Measurements from ENCODE around the gene DNHD1.

DNA sequence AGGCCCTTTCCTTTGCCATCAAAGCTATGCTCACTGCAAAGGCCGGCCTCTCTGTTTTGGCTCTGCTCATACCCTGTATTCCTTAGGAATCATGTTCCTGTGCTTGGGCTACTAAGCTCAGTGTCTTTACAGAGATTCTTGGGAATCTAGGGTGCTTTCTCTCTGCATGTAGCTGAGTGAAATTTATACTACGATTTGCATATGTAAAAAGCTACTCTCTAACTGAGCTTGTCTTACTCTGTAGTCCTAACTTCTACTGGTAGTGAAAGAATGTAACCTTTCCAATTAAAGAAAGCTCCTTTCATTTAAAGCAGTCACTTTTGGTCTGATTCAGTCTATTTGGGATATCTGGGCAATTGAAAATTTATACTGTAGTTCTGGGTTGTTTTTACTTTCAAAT is 32.2 kb downstream of the DNHD1 start:
- no peak for TF ChIP-seq POLR2AphosphoS5 (IDR thresholded peaks at IDR 0.05; ENCODE audit: low read depth)
- TF ChIP-seq, protein P1, sequence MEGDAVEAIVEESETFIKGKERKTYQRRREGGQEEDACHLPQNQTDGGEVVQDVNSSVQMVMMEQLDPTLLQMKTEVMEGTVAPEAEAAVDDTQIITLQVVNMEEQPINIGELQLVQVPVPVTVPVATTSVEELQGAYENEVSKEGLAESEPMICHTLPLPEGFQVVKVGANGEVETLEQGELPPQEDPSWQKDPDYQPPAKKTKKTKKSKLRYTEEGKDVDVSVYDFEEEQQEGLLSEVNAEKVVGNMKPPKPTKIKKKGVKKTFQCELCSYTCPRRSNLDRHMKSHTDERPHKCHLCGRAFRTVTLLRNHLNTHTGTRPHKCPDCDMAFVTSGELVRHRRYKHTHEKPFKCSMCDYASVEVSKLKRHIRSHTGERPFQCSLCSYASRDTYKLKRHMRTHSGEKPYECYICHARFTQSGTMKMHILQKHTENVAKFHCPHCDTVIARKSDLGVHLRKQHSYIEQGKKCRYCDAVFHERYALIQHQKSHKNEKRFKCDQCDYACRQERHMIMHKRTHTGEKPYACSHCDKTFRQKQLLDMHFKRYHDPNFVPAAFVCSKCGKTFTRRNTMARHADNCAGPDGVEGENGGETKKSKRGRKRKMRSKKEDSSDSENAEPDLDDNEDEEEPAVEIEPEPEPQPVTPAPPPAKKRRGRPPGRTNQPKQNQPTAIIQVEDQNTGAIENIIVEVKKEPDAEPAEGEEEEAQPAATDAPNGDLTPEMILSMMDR (conservative IDR thresholded peaks at IDR 0.05; ENCODE audit: low read depth in 2 of 2), result no peak
- TF ChIP-seq EZH2phosphoT487 (IDR thresholded peaks at IDR 0.05; ENCODE audit: unreplicated experiment), result no peak
- TF ChIP-seq, protein P2, sequence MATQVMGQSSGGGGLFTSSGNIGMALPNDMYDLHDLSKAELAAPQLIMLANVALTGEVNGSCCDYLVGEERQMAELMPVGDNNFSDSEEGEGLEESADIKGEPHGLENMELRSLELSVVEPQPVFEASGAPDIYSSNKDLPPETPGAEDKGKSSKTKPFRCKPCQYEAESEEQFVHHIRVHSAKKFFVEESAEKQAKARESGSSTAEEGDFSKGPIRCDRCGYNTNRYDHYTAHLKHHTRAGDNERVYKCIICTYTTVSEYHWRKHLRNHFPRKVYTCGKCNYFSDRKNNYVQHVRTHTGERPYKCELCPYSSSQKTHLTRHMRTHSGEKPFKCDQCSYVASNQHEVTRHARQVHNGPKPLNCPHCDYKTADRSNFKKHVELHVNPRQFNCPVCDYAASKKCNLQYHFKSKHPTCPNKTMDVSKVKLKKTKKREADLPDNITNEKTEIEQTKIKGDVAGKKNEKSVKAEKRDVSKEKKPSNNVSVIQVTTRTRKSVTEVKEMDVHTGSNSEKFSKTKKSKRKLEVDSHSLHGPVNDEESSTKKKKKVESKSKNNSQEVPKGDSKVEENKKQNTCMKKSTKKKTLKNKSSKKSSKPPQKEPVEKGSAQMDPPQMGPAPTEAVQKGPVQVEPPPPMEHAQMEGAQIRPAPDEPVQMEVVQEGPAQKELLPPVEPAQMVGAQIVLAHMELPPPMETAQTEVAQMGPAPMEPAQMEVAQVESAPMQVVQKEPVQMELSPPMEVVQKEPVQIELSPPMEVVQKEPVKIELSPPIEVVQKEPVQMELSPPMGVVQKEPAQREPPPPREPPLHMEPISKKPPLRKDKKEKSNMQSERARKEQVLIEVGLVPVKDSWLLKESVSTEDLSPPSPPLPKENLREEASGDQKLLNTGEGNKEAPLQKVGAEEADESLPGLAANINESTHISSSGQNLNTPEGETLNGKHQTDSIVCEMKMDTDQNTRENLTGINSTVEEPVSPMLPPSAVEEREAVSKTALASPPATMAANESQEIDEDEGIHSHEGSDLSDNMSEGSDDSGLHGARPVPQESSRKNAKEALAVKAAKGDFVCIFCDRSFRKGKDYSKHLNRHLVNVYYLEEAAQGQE (IDR thresholded peaks at IDR 0.05; ENCODE audit: unreplicated experiment), result no peak
- no peak for TF ChIP-seq CREB1 (CRISPR knock-in tag; IDR thresholded peaks at IDR 0.05; ENCODE audit: low read depth)
- no peak for TF ChIP-seq STAT1 (IDR thresholded peaks at IDR 0.05; ENCODE audit: unreplicated experiment)
- no peak for TF ChIP-seq JUNB (IDR thresholded peaks at IDR 0.05; ENCODE audit: unreplicated experiment)
- TF ChIP-seq ZNF462 (CRISPR knock-in tag; IDR thresholded peaks at IDR 0.05), result no peak
- TF ChIP-seq EZH2 (IDR thresholded peaks at IDR 0.05; ENCODE audit: low read depth, unreplicated experiment), result no peak
- no peak for TF ChIP-seq ZNF114 (CRISPR knock-in tag; IDR thresholded peaks at IDR 0.05)
- no peak for TF ChIP-seq ZNF331 (CRISPR knock-in tag; IDR thresholded peaks at IDR 0.05; ENCODE audit: low read depth)
- TF ChIP-seq NANOG (IDR thresholded peaks at IDR 0.05; ENCODE audit: borderline replicate concordance), result no peak
- TF ChIP-seq ETS1 (IDR thresholded peaks at IDR 0.05), result no peak
